Muscle of back (tissue), 11 donors: ENCODE measurements around the gene MAD1L1. TPM values are rescaled to one million over a fixed set of nuclear protein-coding genes. Genes with fewer than 3 reads are reported as not detected.
A peak's percentile ranks its signal among the peaks of the same experiment; 100 is the strongest.
"Not testable (repeated sequence)": the region's sequence is repeated elsewhere in the genome, so short reads cannot be mapped to it uniquely, and the experiment has no call there.

Source experiments
- DNase-seq, 3 donors: peaks; one replicate each; pipeline versions ENCODE4 v3.0.0 to v3.0.0-alpha.2; 2013
- polyA plus RNA-seq, 10 donors: library from polyadenylated mRNA; unstranded; fragments of 120-200 nt; gene quantifications; one replicate each; pipeline ENCODE4 v1.2.1, GENCODE V29; 2013; ENCODE audit not compliant: insufficient read length in 10 of 10

MAD1L1 gene
- polyA plus RNA-seq, 10 donors = 15.4 to 25.7 (median 22.0) TPM

GRCh38 chr7:2048006-2048405 lies 184.7 kb downstream of the MAD1L1 start:
- DNase-seq = no peak

GRCh38 chr7:2046581-2047565 lies 185.9 kb downstream of the MAD1L1 start:
- DNase-seq = peak in 1 of 3 donors; percentile 61

- DNase-seq = no peak
Measured at GRCh38 chr7:2045559-2046405, 187.0 kb downstream of the MAD1L1 start.

GRCh38 chr7:2044883-2045471 lies 187.8 kb downstream of the MAD1L1 start:
- no peak for DNase-seq

- DNase-seq = no peak
Measured at GRCh38 chr7:2044311-2044882, 188.3 kb downstream of the MAD1L1 start.

GRCh38 chr7:2043316-2044039 lies 189.3 kb downstream of the MAD1L1 start:
- no peak for DNase-seq

- no peak for DNase-seq
Measured at GRCh38 chr7:2042650-2043049, 190.1 kb downstream of the MAD1L1 start.

GRCh38 chr7:2041496-2042367 lies 191.0 kb downstream of the MAD1L1 start:
- no peak for DNase-seq

- no peak for DNase-seq
Measured at GRCh38 chr7:2040893-2041270, 191.9 kb downstream of the MAD1L1 start.

- no peak for DNase-seq
Measured at GRCh38 chr7:2040201-2040892, 192.4 kb downstream of the MAD1L1 start.

- no peak for DNase-seq
Measured at GRCh38 chr7:2038931-2039728, 193.6 kb downstream of the MAD1L1 start.

- DNase-seq = peak in 2 of 3 donors; percentile 47 to 80
Measured at GRCh38 chr7:2037808-2038522, 194.8 kb downstream of the MAD1L1 start.

- no peak for DNase-seq
Measured at GRCh38 chr7:2037301-2037807, 195.4 kb downstream of the MAD1L1 start.

GRCh38 chr7:2036786-2037185 lies 196.0 kb downstream of the MAD1L1 start:
- DNase-seq = no peak

- not testable (repeated sequence) for DNase-seq
Measured at GRCh38 chr7:2036201-2036600, 196.5 kb downstream of the MAD1L1 start.

GRCh38 chr7:2034291-2035201 lies 198.2 kb downstream of the MAD1L1 start:
- DNase-seq = no peak
